ENCODE measurements around the gene IFT22.
"Not testable (repeated sequence)": the region's sequence is repeated elsewhere in the genome, so short reads cannot be mapped to it uniquely, and the experiment has no call there.

IFT22 gene

GRCh38 chr7:101363196-101363733 is 41.7 kb upstream of the IFT22 start:
- H3K4me3 ChIP-seq (ENCODE audit: low read depth, low read length), result no peak overlapping the region
- no peak for DNase-seq (ENCODE audit: low read depth)
- TF ChIP-seq, protein P1, sequence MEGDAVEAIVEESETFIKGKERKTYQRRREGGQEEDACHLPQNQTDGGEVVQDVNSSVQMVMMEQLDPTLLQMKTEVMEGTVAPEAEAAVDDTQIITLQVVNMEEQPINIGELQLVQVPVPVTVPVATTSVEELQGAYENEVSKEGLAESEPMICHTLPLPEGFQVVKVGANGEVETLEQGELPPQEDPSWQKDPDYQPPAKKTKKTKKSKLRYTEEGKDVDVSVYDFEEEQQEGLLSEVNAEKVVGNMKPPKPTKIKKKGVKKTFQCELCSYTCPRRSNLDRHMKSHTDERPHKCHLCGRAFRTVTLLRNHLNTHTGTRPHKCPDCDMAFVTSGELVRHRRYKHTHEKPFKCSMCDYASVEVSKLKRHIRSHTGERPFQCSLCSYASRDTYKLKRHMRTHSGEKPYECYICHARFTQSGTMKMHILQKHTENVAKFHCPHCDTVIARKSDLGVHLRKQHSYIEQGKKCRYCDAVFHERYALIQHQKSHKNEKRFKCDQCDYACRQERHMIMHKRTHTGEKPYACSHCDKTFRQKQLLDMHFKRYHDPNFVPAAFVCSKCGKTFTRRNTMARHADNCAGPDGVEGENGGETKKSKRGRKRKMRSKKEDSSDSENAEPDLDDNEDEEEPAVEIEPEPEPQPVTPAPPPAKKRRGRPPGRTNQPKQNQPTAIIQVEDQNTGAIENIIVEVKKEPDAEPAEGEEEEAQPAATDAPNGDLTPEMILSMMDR (IDR thresholded peaks at IDR 0.05; ENCODE audit: low read depth, low read length, missing control alignments), result no peak

DNA sequence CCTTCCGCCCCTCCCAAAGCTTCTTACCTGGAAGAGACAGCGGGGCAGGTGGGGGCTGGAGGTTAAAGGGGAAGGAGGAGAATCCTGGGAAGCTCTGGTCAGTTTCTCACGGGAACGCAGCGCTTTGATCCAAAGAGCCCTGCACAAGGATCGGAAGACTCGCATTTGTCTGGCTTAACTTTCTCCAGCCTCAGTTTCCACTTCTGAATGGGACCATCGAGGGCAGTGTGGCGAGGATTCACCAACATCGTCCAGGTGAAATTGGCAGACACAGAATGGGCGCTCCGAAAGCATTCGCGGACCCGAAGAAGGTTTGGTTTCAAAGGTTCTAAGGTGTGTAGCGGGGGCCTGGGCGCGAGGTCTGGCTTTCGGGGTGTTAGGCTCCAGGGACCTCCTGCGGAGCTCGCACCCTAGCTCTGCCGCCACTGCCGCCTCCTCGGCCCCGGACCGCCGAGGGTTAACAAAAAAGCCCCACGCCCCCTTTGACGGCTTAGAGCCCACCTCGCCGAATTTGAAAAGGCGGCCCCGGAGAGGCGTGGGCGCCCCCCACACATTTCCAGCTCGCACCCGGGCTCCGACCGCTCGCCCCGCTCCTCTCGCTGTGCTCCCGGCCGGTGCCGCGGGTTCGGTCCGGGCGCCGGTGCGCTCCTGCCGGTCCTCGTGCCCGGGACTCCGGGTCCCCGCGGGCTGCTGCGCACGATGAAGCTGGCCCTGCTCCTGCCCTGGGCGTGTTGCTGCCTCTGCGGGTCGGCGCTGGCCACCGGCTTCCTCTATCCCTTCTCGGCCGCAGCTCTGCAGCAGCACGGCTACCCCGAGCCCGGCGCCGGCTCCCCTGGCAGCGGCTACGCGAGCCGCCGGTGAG is 41.0 kb upstream of the IFT22 start, which contains the start of gene COL26A1:
COL26A1 (plus strand) TSS at position 542 of the 862 bp plus-strand sequence; CDS start at position 700, 158 bp downstream.
- TF ChIP-seq, protein P1 (IDR thresholded peaks at IDR 0.05; ENCODE audit: low read depth, low read length, missing control alignments), result no peak
- H3K4me3 ChIP-seq (ENCODE audit: low read depth, low read length), result no peak within 1 kb of the TSS
- DNase-seq (ENCODE audit: low read depth), result no peak

- no peak for DNase-seq (ENCODE audit: low read depth)
- H3K4me3 ChIP-seq (ENCODE audit: low read depth, low read length), result no peak overlapping the region
These were observed 35.8 kb upstream of the IFT22 start for GRCh38 chr7:101357433-101357832.

DNA sequence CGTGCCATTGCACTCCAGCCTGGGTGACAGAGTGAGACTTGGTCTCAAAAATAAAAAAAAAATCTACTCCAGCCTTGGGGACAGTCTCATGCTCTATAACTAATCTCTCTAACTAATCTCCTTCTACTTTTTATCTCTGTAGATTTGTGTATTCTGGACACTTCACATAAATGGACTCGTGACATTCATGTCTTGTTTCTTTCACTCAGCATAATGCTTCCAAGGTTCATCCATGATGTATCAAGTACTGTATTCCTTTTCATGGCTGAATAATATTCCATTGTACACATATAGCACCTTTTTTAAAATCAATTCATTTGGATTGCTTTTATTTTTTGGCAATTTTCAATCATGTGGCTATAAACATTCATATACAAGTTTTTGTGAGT is 31.3 kb upstream of the IFT22 start:
- H3K4me3 ChIP-seq (ENCODE audit: low read depth, low read length), result no peak overlapping the region
- TF ChIP-seq, protein P1 (IDR thresholded peaks at IDR 0.05; ENCODE audit: low read depth, low read length, missing control alignments), result no peak
- no peak for DNase-seq (ENCODE audit: low read depth)

More at GRCh38 chr7:101357433-101357832, 35.8 kb upstream of the IFT22 start:
- TF ChIP-seq, protein P1 (IDR thresholded peaks at IDR 0.05; ENCODE audit: low read depth, low read length, missing control alignments), result no peak

- not testable (repeated sequence) for H3K4me3 ChIP-seq (ENCODE audit: low read depth, low read length); DNase-seq (ENCODE audit: low read depth)
These were observed 27.7 kb upstream of the IFT22 start for GRCh38 chr7:101349300-101349699.

GRCh38 chr7:101348456-101349067 is 26.9 kb upstream of the IFT22 start:
- H3K4me3 ChIP-seq (ENCODE audit: low read depth, low read length); DNase-seq (ENCODE audit: low read depth): not testable (repeated sequence)

- H3K4me3 ChIP-seq (ENCODE audit: low read depth, low read length), result no peak overlapping the region
- DNase-seq (ENCODE audit: low read depth), result no peak
- TF ChIP-seq, protein P1 (IDR thresholded peaks at IDR 0.05; ENCODE audit: low read depth, low read length, missing control alignments), result no peak
These were observed 25.9 kb upstream of the IFT22 start for GRCh38 chr7:101347477-101347876.
